Kidney capillary endothelial cell (primary cell): Measurements from ENCODE around the gene LRRC25.
A peak's percentile ranks its signal among the peaks of the same experiment; 100 is the strongest.

Source experiments
- DNase-seq: peaks from one replicate; pipeline ENCODE4 v3.0.0-alpha.2; 2018; ENCODE audit warnings: low spot score

Gene LRRC25

GRCh38 chr19:18397242-18398202, at the start of gene LRRC25:
TSS of gene LRRC25 (minus strand) at chr19:18397622. CDS start at chr19:18396963, 659 bp downstream.
- no peak for DNase-seq

- no peak for DNase-seq
Measured at GRCh38 chr19:18446811-18447359, 49.5 kb upstream of the LRRC25 start.

DNA sequence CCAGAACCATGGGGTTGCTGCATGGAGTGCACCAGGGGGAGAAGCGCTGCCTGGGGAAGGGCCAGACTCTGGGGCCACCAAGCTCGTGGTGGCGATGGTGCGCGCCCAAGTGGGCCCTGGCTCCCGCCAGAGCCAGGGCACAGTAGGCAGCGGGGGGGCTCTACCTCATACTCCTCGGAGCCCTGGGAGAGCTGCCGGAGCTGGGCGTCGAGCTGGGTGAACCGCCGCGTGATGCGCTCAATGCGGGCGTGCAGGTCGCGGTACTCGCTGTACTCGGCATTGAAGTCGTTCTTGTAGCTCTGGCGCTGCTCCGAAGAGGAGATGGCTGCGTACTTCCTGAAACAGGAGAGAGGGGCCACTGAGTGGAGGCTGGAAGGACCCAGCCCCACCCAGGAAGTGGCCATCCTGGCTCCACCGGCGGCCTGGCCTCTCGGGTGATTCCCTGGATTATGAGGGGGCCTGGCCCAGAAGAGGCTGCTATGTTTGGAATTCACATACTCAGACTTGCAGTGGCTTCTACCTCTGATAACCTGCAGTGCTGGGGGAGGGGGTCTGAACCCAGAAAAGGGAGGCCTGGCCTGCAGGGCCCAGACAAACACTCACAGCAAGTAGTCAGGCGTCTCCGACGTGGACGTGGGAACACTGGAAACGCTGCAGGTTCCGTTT, 48.9 kb upstream of the LRRC25 start:
- DNase-seq, result no peak

DNA sequence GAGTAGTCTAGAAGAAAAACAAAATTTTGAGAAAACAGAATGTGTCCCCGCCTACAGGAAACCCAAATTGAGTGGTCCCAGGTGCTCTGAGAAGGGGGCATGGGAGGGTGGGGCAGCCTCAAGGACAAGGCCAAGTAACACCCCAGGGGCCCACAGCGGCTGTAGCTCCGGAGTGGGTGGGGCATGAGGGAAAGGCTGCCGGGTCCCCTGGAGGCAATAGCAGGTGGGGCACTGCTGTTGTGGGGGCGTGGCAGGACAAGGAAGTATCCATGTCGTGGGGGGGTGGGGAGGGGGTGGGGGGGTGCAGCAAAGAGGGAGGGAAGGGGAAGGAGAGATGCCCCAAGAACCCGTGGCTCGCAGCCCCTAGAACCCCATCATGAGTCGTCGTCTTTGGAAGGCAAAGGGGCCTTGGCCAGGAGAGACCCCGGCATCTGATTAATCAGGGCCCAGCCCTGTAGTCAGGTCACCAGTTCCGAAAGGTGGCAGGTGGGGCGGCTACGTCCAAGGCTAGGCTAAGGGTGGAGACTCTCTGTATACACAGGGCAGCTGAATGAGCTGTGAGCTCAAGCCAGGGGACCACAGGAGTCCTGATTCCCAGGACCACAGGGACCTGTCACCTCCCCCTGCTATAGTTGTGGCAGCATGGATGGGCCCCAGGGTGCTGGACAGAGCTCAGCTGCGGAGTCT, 48.0 kb upstream of the LRRC25 start:
- no peak for DNase-seq

DNA sequence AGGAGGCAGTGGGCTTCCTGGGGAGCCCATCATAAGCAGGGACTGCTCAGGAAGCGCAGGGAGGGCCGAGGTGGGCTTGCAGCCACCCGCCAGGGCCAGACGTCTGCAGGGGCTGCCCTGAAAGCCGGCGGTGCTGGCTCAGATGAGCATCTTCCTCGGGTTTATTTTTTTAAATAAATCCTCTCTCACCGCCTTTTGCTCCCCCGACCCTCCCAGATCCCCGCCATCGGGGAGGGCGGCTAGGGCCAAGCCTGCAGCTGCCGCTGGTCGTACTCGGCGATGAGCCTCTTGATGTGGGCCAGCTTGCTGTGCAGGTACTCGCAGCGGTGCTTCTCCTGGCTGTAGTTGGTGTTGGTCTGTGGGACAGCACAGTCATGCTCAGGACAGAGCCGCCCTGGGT, 47.1 kb upstream of the LRRC25 start:
- DNase-seq, result no peak

GRCh38 chr19:18443831-18444230, 46.4 kb upstream of the LRRC25 start:
- no peak for DNase-seq

DNA sequence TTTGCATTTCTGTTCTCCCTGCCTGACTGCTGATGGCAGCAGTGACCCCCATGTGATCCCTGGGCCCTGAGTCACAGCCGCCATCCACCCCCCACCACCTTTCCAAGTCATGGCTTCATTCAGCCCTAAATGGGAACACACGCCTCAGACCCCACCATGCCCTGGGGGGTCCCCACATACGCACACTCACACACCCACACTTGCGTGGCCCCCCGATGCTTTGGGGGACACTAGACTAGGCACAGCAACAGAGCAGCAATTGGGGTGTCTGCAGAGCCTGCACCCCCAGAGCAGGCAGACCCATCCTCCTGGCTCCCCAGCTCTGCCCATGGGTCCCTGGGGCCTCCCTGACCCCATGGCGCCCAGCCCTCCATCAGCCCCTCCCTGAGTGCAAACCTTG, 46.0 kb upstream of the LRRC25 start:
- DNase-seq, result no peak

GRCh38 chr19:18442941-18443340, 45.5 kb upstream of the LRRC25 start:
- DNase-seq, result no peak

- no peak for DNase-seq
Measured at GRCh38 chr19:18441804-18442788, 44.7 kb upstream of the LRRC25 start.

DNA sequence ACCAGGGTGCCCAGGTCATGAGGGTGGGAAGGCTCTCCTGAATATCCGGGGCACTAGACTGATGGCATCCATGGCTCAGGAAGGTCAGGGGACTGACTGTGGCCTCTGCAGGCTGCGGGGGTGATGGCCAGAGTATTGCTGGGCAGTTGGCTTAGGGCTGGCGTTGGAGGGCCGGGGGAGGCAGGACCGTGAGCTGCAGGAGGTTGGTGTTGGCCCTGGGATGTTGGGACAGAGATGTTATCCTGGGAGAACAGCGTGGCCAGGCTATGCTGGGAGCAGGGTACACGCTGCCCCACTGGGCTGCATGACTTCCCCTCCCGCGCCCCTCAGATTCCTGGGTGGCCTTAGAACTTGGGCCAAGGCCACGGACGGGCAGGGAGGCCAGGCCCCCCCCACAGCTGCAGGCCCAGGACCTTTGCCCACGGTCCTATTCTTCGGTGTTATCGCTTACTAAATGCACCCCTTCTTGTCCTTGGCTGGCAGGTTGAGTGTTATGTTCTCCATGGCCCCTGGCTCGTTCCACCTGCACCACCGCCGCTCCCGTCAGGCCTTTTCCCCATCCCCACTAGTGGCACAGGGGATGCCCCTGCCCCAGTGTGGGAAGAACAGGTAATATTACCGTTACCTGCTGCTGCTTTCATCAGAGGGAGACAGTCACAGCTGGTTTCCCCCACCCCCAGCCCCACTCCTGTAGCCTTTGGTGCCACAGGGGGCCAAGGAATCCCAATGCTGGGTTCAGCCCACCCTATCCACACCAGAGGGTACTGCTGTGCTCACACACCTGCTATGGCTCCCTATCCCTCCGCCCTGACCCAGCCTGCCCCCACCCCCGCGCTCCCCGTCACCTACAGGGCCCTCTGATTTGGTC, 43.7 kb upstream of the LRRC25 start:
- DNase-seq, result no peak

GRCh38 chr19:18440415-18440877, 43.0 kb upstream of the LRRC25 start:
- DNase-seq, result no peak

DNA sequence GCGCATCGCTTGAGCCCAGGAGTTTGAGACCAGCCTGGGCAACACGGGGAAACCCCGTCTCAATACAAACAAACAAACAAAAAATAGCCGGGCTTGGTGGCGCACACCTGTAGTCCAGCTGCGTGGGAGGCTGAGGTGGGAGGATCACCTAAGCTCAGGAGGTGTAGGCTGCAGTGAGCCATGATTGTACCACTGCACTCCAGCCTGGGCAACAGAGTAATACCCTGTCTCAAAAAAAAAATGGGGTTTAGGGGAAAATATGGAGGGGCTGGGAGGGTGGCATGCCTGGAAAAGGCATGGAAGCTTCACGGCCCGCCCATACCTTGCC, 42.5 kb upstream of the LRRC25 start:
- DNase-seq, result no peak

- no peak for DNase-seq
Measured at GRCh38 chr19:18439025-18439909, 41.8 kb upstream of the LRRC25 start.

DNA sequence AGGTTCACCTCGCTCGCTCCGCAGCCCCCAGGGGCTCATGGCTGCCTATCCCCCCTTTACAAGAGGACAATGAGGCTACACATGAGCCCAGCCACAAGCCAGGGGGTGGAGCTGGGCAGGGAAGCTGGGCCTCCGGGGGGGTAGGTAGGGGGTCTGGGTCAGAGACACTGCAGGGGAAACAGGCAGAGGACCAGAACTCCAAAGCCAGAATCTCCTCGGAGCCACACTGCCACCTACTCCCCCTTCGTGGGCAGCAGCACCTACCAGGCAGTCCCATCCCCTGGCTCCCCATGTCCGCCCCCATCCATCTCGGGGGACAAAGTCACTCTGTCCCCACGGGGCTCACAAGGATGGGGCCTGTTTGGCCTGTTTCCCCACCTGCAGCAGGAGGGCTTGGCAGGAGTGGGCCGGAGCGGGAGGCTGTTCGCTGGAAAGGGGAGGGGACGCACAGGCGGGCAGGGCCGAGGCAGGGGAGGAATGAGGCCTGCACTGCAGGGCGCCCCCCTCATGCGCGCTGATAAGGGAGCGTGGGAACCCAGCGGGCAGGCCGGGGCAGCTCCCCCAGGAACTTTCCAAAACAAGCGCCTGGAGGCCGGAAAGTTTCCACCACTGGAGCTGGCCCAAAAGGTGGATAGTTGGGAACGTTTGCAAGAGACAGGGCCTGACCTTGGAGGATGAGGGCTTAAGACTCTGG, 41.1 kb upstream of the LRRC25 start:
- no peak for DNase-seq

- DNase-seq, result no peak
Measured at GRCh38 chr19:18437491-18438330, 40.3 kb upstream of the LRRC25 start, which contains the start of gene ISYNA1. TSS of gene ISYNA1 (minus strand) at chr19:18438133. CDS start at chr19:18437979, 154 bp downstream.

DNA sequence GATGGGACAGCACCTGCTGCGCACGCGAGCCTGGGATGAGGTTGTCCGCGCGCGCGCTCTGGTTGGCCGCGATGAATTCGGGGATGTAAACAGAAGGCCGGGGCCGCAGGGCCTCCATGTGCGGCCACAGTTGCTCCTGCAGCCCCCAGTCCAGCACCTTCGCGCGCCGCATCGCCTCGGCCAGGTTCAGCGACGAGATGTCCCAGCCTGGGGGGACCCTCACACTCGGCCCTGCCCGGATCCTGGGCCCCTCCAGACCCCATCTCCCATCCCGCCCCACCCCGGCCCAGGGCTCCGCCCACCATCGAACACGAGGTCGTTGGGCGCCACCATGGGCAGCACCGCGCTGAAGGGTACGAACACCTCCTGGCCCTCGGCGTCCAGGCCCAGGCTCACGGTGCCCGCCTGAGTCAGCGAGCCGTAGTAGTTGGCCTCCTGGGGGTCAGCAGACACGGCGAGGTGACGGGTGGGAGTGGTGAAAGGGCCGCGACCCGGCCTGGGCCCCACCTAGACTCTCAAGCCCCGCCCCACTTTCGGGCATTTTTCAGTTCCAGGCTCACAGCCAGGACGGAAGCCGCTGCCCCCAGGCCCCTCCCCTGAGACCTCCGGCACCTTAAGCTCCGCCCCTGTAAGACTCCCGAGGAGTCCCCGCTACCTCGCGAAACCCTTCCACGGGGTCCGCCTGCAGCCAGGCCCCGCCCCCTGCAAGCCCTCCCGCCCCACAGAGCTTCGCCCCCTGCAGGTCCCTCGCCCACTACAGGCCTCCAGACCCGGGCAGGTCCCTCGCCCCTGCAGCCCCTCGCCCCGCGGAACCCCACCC, 39.5 kb upstream of the LRRC25 start:
- DNase-seq, result peak; percentile 71
